ENCODE measurements around the gene RNF5. TPM values are rescaled to one million over a fixed set of nuclear protein-coding genes. Genes with fewer than 3 reads are reported as not detected.

The RNF5 gene
- total and polyA plus RNA-seq, 9 of the 15 experiments (the other 6 are each of a cell fraction or from before 2014, with no cell fraction given) = 62.2 to 245 (median 129) TPM

GRCh38 chr6:32131439-32131948 is 46.7 kb upstream of the RNF5 start (continued):
- TF ChIP-seq MTA2 (IDR thresholded peaks at IDR 0.05; ENCODE audit: low read depth) (peak; percentile 100), ZNF239 (CRISPR knock-in tag; IDR thresholded peaks at IDR 0.05) (peak; percentile 44), ARID4B (CRISPR knock-in tag; IDR thresholded peaks at IDR 0.05) (no peak; the same call in 1 of the 2 replicates), TCF3 (CRISPR knock-in tag; IDR thresholded peaks at IDR 0.05) (peak; percentile 100), ZNF445 (CRISPR knock-in tag; IDR thresholded peaks at IDR 0.05; ENCODE audit: low read depth) (0 out of 2 replicates have a peak, but pooled peaks have one; percentile 54), ZNF347 (CRISPR knock-in tag; IDR thresholded peaks at IDR 0.05; ENCODE audit: low read depth) (no peak), TFAM (CRISPR knock-in tag; conservative IDR thresholded peaks at IDR 0.05) (no peak), OTX1 (CRISPR knock-in tag; IDR thresholded peaks at IDR 0.05) (peak; percentile 77), NCOA6 (IDR thresholded peaks at IDR 0.05) (no peak), SMAD3 (CRISPR knock-in tag; conservative IDR thresholded peaks at IDR 0.05) (peak; percentile 71; the same call in 1 of the 2 replicates), ZKSCAN1 (IDR thresholded peaks at IDR 0.05; ENCODE audit: low read depth, low read length) (0 out of 2 replicates have a peak, but pooled peaks have one; percentile 44), NFRKB (IDR thresholded peaks at IDR 0.05; ENCODE audit: low read depth) (peak; percentile 9; the same call in 1 of the 2 replicates), ZNF644 (tag; IDR thresholded peaks at IDR 0.05; ENCODE audit: low read depth) (peak; percentile 52; the same call in 1 of the 2 replicates), C11orf30 (IDR thresholded peaks at IDR 0.05; ENCODE audit: low read depth) (no peak), TCF7 (IDR thresholded peaks at IDR 0.05; ENCODE audit: borderline replicate concordance) (peak; percentile 81; the same call in 1 of the 2 replicates), CHD1 (IDR thresholded peaks at IDR 0.05; ENCODE audit: low read length) (no peak), ZNF583 (CRISPR knock-in tag; IDR thresholded peaks at IDR 0.05) (peak; percentile 79), ZNF57 (CRISPR knock-in tag; IDR thresholded peaks at IDR 0.05) (no peak)
- TF ChIP-seq, protein P1, sequence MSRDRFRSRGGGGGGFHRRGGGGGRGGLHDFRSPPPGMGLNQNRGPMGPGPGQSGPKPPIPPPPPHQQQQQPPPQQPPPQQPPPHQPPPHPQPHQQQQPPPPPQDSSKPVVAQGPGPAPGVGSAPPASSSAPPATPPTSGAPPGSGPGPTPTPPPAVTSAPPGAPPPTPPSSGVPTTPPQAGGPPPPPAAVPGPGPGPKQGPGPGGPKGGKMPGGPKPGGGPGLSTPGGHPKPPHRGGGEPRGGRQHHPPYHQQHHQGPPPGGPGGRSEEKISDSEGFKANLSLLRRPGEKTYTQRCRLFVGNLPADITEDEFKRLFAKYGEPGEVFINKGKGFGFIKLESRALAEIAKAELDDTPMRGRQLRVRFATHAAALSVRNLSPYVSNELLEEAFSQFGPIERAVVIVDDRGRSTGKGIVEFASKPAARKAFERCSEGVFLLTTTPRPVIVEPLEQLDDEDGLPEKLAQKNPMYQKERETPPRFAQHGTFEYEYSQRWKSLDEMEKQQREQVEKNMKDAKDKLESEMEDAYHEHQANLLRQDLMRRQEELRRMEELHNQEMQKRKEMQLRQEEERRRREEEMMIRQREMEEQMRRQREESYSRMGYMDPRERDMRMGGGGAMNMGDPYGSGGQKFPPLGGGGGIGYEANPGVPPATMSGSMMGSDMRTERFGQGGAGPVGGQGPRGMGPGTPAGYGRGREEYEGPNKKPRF (IDR thresholded peaks at IDR 0.05; ENCODE audit: low read depth, low read length) = no peak
- TF ChIP-seq, protein P2, sequence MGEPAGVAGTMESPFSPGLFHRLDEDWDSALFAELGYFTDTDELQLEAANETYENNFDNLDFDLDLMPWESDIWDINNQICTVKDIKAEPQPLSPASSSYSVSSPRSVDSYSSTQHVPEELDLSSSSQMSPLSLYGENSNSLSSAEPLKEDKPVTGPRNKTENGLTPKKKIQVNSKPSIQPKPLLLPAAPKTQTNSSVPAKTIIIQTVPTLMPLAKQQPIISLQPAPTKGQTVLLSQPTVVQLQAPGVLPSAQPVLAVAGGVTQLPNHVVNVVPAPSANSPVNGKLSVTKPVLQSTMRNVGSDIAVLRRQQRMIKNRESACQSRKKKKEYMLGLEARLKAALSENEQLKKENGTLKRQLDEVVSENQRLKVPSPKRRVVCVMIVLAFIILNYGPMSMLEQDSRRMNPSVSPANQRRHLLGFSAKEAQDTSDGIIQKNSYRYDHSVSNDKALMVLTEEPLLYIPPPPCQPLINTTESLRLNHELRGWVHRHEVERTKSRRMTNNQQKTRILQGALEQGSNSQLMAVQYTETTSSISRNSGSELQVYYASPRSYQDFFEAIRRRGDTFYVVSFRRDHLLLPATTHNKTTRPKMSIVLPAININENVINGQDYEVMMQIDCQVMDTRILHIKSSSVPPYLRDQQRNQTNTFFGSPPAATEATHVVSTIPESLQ (CRISPR knock-in tag; IDR thresholded peaks at IDR 0.05) = no peak

All from K562 (cell line).